HG03066 (cell line): Measurements from ENCODE around the gene EGFR.

ENCODE experiments used
- ATAC-seq: cut with Tn5 transposase; IDR thresholded peaks from one replicate; pipeline ENCODE4 v1.9.1; 2021; ENCODE audit warnings: low read depth; ENCODE audit not compliant: unreplicated experiment

EGFR gene

DNA sequence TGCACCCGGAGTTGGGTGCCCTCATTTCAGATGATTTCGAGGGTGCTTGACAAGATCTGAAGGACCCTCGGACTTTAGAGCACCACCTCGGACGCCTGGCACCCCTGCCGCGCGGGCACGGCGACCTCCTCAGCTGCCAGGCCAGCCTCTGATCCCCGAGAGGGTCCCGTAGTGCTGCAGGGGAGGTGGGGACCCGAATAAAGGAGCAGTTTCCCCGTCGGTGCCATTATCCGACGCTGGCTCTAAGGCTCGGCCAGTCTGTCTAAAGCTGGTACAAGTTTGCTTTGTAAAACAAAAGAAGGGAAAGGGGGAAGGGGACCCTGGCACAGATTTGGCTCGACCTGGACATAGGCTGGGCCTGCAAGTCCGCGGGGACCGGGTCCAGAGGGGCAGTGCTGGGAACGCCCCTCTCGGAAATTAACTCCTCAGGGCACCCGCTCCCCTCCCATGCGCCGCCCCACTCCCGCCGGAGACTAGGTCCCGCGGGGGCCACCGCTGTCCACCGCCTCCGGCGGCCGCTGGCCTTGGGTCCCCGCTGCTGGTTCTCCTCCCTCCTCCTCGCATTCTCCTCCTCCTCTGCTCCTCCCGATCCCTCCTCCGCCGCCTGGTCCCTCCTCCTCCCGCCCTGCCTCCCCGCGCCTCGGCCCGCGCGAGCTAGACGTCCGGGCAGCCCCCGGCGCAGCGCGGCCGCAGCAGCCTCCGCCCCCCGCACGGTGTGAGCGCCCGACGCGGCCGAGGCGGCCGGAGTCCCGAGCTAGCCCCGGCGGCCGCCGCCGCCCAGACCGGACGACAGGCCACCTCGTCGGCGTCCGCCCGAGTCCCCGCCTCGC lies at the start of gene EGFR:
Gene EGFR, plus strand, starts transcription at position 657 of the 830 bp plus-strand sequence. CDS start 261 bp downstream, outside the sequence.
- no peak for ATAC-seq

DNA sequence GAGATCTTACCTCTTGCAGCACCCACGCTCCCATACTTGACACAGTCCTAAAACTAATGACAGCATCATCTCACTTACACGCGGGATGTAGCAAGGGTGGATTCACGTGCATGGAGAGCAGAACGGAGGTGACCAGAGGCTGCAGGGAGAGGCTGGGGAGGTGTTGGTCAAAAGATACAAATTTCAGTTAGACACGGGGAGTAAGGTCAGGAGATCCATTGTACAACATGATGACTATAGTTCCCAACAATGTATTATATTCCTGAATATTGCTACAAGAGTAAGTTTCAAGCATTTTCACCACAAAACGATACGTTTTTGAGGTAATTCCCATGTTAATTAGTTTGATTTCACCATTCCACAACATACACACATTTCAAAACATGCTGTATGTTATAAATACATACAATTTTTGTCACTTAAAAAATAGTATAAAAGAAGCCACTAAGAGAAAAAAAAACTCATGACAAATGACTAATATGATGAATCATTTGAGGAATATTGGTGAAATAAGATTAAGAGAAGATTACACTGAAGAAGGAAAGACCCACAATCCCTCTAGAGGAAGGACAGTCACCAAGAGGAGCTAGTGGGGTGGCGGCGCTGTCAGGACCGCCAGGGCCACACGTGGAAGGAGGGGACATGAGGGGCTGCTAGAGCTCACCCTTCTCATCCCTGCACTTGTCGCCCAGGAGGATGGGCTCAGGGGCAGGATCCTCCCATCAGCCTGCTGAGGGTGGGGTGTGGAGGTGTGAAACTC lies 49.4 kb upstream of the EGFR start:
- ATAC-seq = no peak

DNA sequence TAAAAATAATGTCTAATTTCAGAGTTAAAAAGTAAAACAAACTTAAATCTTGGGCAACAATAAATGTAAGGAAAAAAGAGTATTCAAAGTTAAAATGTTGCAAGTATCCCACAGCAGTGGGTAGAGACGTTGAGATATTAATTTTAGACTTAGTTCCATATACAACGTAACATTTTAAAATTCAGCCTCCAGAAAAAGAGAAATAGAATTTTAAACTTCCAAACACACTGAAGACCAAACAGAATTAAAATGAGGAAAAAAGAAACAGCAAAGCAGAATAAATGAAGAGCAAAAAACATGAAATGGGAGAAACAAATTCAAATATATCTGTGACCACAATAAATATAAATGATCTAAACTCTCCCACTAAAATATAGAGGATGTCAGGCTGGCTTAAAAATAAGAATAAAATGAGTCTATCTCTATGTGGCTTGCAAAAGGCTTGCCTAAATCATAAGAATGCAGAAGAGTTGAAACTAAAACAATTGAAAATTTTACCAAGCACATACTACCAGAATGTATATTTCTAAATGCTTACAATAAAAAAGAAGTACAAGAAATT lies 46.0 kb upstream of the EGFR start:
- ATAC-seq = no peak

DNA sequence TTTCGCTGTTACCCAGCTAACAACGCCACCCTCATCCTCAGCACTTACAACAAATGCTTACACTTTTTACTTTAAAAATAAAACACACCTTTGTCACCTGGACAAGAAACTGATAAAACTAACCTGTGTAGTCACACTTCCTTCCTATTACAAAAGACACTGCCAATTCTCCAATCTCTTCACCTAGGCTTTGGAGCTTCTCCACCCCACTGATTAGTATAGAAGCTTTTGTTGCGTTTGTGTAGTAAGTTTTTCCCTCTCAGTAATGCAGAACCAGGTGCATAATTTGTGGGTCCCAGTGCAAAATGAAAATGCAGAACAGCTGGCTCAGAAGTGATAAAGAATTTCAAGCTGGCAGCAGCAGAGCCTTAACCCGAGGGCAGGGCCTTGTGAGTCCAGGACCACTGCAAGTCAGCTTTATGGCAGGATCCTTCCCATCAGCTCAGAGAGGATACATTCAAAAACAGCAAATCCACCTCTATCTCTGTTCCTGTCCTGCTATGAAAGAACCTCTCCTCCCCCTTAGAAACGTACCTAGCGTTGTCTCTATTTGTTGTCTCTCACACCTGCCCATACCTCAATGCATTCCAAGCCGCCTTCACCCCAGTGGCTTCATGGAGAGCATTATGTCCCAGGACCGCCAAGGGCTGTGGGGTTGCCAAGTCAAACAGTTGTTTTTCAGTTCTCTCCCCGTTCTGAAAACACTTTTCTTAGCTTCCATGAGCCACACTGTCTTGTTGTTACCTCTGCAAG lies 40.3 kb upstream of the EGFR start:
- ATAC-seq = no peak

DNA sequence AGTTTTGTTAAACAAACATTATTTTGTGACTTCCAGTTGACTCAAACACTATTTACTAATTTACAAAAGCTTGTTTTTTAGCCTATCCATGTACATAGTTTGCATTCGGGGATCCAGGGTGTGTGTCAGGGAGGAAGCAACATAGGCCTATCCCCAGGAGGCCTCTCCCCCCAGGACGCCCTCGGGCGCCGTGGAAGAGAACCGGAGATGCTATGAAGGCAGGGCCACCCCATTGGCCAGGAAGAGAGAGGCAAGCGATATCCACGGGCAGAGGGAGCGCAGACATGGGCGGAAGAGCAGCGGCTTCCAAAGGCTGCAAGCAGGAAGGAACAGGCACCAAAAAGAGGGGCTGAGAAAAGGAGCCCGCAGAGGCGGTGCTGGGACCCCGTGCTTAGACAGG lies 38.3 kb upstream of the EGFR start:
- ATAC-seq = no peak

DNA sequence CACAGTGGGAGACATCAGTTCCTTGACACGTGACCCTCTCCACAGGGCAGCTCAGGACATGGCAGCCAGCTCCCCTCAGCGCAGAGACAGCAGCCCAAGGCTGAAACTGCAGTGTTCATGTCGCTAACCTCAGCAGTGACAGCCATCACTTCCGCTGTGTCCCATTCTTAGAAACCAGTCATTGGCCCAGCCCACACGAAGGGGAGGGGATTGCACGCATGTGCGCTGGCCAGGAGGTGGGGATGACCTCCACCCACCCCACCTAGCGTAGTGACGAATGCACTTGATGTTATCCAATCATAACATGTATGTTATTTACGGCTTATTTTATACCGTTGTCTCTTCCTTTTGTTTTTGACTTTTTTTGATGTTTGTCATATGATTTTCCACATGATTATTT lies 36.9 kb upstream of the EGFR start:
- ATAC-seq = no peak

DNA sequence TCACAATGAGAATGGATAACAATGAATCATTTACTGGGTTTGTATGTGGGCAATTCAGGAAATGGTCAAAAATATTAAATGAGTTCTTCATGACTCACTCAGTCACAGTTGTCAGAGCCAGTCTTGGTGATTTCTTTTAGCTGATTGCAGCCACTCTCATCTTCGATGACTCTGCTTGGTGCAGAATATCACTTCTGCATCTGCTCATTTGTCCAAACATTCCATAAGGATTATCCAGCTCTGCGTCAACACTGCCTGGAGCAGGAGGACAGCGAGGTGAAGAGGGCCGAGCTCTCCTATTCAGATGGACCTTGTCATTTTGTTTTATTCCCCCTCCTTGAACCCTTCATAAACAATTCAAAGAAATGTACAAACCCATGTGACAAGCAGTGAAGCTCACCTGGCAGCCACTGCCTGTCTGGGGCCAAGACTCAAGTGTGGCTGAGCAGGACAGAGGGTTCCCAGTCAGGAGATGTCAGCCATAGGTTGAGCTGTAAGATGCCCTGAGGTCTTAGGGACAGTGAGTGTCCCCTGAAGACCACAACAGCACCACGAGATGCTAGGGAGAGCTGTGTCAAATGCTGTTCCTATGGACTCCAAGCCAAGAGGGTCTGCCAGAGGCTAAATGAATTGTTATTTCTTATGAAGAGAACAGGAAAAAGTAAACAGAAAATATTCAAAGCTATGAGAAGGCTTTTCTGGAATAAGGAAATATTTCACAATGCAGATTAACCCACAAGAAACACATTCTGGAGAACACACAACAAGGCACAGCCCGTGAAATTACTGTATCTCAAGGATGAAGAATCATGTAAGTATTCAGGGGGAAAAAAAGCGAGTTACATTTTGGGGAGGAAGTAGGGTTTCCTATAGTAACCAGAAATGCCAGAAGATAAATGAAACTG lies 33.1 kb upstream of the EGFR start:
- no peak for ATAC-seq

DNA sequence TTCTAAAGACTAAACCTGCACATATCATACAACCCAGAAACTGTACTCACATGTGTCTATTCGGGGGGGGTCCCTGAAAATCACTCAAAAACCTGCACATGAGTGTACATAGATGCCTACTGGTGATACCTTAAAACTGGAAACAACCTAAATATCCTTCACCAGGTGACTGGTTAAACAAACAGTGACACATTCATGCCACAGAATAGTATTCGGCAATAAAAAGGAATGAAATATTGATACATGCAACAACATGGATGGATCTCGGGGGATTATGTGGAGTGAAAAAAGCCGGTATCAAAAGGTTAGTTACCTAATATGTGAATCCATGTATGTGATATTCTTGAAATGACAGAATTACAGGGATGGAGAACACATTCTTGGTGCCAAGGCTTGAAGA lies 32.1 kb upstream of the EGFR start:
- no peak for ATAC-seq

DNA sequence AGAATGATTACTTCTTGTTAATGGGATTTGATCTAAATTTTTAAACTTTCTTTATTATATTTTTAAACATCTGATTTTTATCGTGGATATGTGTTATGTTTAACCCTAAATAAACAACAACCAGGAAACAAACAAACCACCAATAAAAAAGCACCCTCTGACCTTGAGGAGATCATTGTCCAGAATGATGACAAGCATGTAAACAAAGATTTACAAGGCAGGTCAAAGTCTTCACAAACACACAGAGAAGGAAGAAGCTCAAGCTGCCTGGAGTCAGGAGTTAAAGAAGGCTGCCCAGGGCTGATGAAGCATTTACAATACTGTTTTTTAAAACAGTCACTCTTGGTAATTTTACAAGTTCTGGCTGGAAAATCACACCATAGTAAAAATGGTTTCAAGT lies 31.0 kb upstream of the EGFR start:
- no peak for ATAC-seq

DNA sequence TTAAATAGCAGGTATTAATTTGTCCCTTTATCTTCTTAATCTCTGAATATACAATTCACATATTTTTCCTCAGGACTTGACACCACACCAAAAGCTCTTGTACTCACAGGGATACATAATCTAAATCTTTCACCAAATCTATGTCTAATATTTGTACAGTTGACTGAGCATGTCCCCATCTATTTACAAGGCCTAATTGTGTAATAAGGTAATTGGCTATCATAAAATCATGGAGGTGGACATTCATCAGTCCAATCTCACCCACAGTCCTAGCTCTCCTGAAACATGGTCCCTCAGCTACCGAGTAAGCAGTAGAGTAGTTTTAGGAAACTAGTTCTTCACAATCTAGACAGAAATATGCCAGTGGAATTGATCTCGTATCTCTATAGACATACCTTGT lies 30.3 kb upstream of the EGFR start:
- no peak for ATAC-seq

DNA sequence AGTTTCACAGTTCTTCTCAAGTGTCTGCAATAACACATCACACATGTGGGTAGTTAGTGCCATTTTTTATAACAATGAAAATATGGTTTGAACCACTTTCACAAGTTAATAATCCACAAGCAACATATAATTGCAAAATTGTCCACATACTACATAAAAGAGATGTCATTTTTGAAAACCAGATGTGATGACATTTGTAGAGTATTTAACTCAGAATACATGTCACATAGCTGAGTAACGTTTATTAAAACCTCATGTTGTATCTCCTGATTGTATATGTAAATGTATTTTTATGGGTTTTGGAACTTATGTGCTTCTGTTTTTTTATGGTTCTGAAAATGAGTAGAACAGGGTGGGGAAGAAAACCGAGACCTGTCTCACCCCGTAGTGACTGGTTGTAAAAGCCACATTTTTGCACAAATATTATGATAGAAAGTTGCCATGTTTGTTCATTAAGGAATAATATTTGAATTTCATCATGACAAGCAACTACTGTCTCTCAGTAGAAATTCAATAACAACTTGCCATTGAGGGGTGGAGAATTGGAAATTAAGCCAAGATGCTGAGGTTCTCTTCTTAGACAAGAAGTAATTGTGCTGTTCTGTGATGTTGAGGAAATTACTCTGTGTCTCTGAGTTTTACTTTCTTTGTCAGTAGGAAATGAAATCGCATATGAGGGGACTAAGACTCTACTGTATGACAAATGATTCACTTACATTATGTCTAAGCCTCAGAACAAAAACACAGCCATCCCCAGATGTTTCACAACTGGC lies 29.2 kb upstream of the EGFR start:
- no peak for ATAC-seq

DNA sequence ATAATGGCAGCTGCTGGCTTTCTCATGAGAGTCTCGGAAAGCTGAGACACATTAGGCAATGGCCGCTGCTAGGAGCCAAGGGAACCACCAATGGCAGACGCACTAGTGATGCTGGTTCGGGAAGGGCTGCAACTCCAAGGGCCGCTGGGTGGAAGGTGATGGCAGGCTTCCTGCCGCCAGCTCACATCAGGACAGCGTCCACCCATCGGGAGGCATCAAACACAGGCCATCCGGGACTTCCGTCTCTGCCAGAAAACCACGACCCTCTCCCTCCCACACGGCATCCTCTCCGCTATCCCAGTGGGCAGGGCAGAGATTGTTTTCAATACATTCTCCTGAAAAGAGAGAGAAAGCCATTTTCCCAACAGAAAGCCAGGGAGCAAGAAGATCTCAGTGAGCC lies 27.5 kb upstream of the EGFR start:
- ATAC-seq = no peak

DNA sequence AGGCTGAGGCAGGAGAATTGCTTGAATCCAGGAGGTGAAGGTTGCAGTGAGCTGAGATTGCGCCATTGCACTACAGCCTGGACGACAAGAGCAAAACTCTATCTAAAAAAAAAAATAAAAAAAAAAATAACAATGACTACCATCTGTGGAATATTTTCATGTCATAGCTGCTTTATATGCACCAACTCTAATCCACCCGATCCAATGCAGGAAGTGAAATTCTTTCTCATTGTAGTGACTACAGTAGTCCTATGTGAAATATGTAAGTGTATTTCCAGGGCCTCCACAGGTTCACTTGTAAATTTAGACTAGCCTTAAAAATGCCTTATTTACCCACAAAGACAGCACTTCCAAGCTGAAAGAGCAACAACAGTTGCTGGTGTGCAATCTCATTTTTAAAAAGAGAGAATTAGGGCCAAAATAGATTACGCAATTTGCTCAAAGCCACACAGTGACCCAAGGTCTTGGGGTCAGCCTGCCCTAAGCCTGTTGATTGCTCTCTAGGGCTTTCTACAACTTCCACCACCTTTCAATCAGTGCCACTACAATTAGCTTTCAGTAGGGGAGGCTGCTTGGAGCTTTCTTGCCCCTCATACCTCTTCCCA lies 25.8 kb upstream of the EGFR start:
- no peak for ATAC-seq

DNA sequence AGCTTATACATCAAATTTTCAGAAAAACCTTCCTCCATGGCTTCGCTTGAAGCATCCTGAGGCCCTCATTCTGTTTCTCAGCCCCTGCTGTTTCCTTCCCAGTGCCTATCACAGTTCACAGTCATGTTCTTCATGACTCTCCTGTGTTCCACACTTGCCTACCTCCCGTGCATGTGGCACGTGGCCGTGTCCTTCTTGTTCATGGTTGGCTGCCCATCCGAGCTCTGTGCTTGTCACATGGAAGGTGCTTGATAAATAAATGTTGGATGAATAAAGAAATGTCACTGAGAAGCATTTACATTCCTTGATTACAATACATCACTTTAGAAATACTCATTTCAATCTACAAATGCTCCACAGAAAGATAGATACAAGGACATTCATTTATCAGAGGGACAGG lies 23.7 kb upstream of the EGFR start:
- ATAC-seq = no peak

DNA sequence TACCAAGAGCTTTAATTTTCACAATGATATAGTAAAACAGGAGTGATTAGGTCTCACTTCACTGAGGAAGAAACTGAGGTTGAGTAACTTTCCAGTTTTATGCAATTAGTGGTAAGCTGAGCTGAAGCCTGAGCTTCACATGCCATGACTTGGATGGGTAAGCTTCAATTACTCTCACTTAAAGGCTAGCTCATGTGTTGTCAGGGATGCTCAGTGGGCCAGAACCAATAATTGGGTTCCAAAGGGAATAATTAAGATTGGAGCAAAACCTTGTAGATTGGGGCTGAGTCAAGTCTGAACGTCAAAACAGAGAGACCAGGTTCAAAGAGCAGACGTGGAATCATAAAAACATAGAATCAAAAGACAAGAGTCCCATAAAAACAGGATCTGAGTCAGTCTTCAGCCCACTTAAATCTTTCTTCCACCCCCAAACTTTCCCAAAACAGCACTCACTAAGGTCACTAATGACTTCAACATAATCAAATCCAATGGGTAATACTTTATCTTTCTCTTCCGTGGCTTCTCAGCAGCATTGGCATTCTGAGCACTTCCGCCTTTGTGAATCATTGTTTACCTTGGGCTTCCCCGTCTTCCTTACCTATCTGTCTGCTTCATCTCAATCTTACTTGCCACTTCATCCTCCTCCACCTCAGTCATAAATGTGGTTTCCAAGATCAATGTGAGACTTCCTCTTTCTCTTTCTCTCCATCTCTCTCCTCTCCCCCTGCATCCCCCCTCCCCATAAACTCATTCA lies 23.0 kb upstream of the EGFR start:
- ATAC-seq = no peak

DNA sequence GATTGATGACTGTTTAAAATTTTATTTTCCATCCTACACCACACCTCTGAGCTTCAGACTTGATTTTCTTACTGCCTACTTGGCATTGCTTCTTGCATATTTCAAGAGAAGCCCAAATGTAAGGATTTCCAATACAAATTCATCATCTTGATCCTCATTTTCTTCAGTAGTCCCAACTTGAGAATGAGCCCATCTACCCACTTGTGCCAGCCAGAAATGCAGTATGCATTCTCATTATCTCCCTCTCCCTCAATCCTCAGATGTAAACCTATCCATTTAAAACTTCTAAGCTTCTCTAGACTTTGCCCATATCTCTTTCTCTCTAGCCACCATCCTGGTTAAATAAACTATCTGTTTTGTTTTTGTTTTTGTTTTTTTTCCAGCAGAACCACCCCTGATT lies 22.4 kb upstream of the EGFR start:
- ATAC-seq = no peak

DNA sequence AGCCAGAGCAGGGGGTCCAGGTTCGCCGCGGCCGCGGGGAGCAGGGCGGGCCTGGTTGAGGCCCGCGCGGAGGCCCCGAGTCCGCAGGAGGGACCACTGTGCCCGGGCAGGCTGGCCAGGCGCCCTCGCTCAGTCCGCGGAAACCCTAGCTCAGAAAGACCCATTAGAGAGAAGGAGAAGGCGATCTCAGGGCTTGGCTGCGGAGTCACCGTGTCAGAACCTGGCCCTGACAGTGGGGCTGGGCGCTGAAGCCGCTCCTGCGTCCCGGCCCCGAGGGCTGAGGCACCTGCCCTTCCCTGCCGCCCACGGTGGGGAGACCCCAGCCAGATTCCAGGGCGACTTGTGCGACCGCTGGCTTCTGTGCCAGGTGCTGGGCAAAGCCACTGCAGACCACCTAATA lies 14.2 kb upstream of the EGFR start:
- no peak for ATAC-seq

DNA sequence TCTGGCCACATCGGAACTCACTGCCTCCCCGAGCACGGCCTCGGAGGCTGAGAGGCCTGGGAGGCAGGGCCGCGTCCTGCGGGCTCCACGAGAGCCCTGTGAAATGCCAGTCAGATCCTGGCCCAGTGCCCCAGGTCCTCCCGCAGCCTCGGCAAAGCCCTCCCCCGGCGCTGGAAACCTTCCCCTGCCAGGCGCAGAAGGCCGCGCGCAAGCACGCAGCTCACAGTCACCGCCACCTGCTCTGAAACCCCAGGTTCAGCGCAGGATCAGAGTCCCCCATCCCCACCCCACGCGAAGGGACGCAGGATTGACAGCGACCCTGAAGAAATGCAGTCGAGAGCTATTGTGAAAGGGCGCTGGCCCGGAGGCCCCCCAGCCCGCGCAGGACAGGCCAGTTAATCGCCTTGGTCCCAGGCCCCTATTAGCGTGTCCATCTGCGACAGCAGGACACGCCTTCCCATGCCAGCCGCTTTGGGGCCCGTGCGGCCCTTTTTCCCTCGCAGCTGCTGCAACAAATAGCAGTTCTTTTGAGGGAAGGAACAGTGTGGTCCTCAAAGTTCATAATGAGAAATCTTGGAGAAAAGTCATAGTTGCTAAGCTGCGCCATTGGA lies 13.5 kb upstream of the EGFR start:
- no peak for ATAC-seq
